Right atrium auricular region (tissue), 2 donors: ENCODE measurements around the gene MTAP. TPM values are rescaled to one million over a fixed set of nuclear protein-coding genes. Genes with fewer than 3 reads are reported as not detected.

Experiments
- DNase-seq: peaks from one replicate; pipeline ENCODE4 v3.0.0-alpha.2; 2019; ENCODE audit warnings: low spot score
- H3K27ac ChIP-seq, 2 donors: fragments of 200-600 bp; sonication (generic); 1 replicate in 1 of 2; 2 replicates in 1 of 2; pipeline ENCODE4 v1.5.1; 2016 to 2019
- H3K27me3 ChIP-seq, 2 donors: fragments of 200-600 bp; sonication (generic); one replicate each; pipeline versions ENCODE4 v1.5.1 to v1.6.0; 2017 to 2019
- H3K36me3 ChIP-seq: fragments of 200-600 bp; sonication (generic); one replicate; pipeline ENCODE4 v1.5.1; 2016
- H3K4me1 ChIP-seq, 2 donors: fragments of 200-600 bp; sonication (generic); one replicate each; pipeline versions ENCODE4 v1.5.1 to v1.6.0; 2017 to 2019
- H3K4me3 ChIP-seq, 2 donors: fragments of 200-600 bp; sonication (generic); 1 replicate in 1 of 2; 2 replicates in 1 of 2; pipeline ENCODE4 v1.5.1; 2017 to 2019; ENCODE audit warnings: mild to moderate bottlenecking in 1 of 2, moderate library complexity in 1 of 2
- H3K9me3 ChIP-seq, 2 donors: fragments of 200-600 bp; sonication (generic); one replicate each; pipeline ENCODE4 v1.5.1; 2019
- total RNA-seq, 2 donors: library from RNA; depleted of rRNA; stranded (reverse); fragments of >200 nt; gene quantifications; one replicate each; pipeline ENCODE4 v1.1.0, GENCODE V29; 2016
- TF ChIP-seq, protein P1 (sequence below), 2 donors: fragments of 200-600 bp; sonication (generic); IDR thresholded peaks; one replicate each; pipeline ENCODE4 v1.5.1; 2019; ENCODE audit warnings: antibody characterized with exemption in 2 of 2

MTAP gene
- total RNA-seq, 2 donors from 2014 or later, result 9.1 to 10.3 TPM

DNA sequence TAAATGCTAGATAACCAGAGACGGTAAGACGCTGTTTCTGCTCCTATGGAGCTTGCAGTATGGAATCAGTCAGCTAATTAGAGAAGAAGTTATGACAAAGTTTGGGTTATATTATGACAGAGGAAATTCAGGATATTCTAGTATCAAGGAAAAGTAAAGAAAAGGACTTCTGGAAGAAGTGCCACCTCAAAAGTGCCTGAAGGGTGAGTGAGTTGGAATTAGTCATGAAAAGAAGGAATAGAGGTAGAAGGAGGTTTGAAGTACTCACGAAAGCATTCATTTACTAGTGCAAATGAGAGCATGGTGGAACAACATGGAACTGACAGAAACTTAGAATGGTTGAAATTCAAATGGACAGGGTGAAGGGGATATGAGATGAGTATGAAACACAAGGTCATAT, 40.4 kb upstream of the MTAP start:
- TF ChIP-seq, protein P1, sequence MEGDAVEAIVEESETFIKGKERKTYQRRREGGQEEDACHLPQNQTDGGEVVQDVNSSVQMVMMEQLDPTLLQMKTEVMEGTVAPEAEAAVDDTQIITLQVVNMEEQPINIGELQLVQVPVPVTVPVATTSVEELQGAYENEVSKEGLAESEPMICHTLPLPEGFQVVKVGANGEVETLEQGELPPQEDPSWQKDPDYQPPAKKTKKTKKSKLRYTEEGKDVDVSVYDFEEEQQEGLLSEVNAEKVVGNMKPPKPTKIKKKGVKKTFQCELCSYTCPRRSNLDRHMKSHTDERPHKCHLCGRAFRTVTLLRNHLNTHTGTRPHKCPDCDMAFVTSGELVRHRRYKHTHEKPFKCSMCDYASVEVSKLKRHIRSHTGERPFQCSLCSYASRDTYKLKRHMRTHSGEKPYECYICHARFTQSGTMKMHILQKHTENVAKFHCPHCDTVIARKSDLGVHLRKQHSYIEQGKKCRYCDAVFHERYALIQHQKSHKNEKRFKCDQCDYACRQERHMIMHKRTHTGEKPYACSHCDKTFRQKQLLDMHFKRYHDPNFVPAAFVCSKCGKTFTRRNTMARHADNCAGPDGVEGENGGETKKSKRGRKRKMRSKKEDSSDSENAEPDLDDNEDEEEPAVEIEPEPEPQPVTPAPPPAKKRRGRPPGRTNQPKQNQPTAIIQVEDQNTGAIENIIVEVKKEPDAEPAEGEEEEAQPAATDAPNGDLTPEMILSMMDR (IDR thresholded peaks at IDR 0.05), result no peak
- no peaks in the 10 kb centered on the region for H3K27me3 ChIP-seq
- H3K4me1 ChIP-seq, result no peaks in the 10 kb centered on the region
- DNase-seq, result no peak
- no peak overlapping the region for H3K4me3 ChIP-seq
- H3K27ac ChIP-seq, result no peak overlapping the region
- H3K36me3 ChIP-seq, result no peaks in the 10 kb centered on the region
- no peaks in the 10 kb centered on the region for H3K9me3 ChIP-seq

DNA sequence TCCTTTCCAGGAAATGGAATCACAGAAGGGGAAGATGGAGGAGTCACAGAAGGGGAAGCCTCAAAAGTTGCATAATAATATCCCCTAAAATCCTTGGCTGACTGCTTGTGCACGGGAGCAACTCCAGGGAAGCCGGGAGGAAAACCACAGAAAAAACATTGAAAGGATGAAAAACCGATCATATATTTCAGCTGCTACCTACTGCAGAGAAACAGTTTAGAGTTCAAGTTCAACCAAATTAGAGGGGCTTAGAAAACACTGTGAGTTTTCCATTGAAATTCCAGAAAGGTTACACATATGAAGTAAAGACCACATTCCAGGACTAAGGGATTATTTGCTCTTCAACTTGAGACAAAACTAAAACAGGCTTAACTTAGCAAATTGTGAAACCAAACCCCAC, 37.6 kb upstream of the MTAP start:
- H3K9me3 ChIP-seq, result no peaks in the 10 kb centered on the region
- H3K4me3 ChIP-seq, result no peak overlapping the region
- no peaks in the 10 kb centered on the region for H3K27me3 ChIP-seq
- no peaks in the 10 kb centered on the region for H3K4me1 ChIP-seq
- H3K27ac ChIP-seq, result no peak overlapping the region
- no peak for DNase-seq
- TF ChIP-seq, protein P1 (IDR thresholded peaks at IDR 0.05), result no peak
- H3K36me3 ChIP-seq, result no peaks in the 10 kb centered on the region

- TF ChIP-seq, protein P1 (IDR thresholded peaks at IDR 0.05), result no peak
- H3K36me3 ChIP-seq, result no peaks in the 10 kb centered on the region
- no peaks in the 10 kb centered on the region for H3K4me1 ChIP-seq
- no peak overlapping the region for H3K27ac ChIP-seq
- H3K9me3 ChIP-seq, result no peaks in the 10 kb centered on the region
- no peaks in the 10 kb centered on the region for H3K27me3 ChIP-seq
- DNase-seq, result no peak
- no peak overlapping the region for H3K4me3 ChIP-seq
These were observed 36.3 kb upstream of the MTAP start for GRCh38 chr9:21766096-21766495.

- H3K4me3 ChIP-seq, result no peak overlapping the region
- H3K36me3 ChIP-seq, result no peaks in the 10 kb centered on the region
- TF ChIP-seq, protein P1 (IDR thresholded peaks at IDR 0.05), result no peak
- no peak overlapping the region for H3K27ac ChIP-seq
- no peaks in the 10 kb centered on the region for H3K27me3 ChIP-seq
- no peaks in the 10 kb centered on the region for H3K4me1 ChIP-seq
- H3K9me3 ChIP-seq, result no peaks in the 10 kb centered on the region
- no peak for DNase-seq
These were observed 31.4 kb upstream of the MTAP start for GRCh38 chr9:21770871-21771560.

DNA sequence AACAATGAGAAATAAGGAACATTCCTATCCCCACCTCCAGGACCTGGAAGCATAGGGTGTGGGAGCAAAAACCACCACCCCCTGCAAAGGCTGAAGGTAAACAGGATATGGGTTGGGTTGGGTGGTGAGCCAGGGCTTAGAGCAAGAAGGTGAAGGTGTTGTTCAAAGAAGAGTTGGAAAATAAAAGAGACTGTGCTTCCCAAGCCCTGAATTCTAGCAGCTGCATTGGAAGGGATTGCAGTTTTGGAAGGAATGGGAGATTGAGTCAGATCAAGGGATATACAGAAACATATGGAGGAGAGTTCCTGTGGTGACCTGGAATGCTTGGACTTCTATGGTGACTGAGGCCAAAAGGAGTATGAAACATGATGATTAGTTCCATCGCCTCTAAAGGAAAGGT, 24.7 kb upstream of the MTAP start:
- no peaks in the 10 kb centered on the region for H3K36me3 ChIP-seq
- H3K27me3 ChIP-seq, result no peaks in the 10 kb centered on the region
- no peaks in the 10 kb centered on the region for H3K9me3 ChIP-seq
- no peaks in the 10 kb centered on the region for H3K4me1 ChIP-seq
- no peak overlapping the region for H3K4me3 ChIP-seq
- TF ChIP-seq, protein P1 (IDR thresholded peaks at IDR 0.05), result no peak
- no peak overlapping the region for H3K27ac ChIP-seq
- no peak for DNase-seq

DNA sequence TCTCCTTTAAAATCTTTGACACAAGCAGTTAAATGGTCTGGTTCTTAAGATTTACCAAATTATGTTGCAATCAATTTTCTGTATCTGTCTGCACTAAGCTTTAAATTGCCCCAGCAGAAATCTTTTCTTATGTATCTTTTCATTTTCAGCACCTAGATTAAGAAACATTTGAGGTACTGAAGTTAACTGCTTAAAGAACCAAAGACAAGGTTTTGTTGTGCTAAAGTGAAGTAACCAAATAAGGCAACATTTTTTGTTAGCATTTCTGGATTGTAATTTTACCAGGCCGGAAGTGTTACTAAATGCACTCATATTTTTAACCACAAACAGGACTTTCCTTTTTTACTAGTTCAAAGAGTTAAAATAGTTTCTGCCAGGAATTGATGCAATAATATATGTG, 24.1 kb upstream of the MTAP start:
- H3K27me3 ChIP-seq, result no peaks in the 10 kb centered on the region
- H3K4me3 ChIP-seq, result no peak overlapping the region
- TF ChIP-seq, protein P1 (IDR thresholded peaks at IDR 0.05), result no peak
- no peaks in the 10 kb centered on the region for H3K9me3 ChIP-seq
- no peaks in the 10 kb centered on the region for H3K4me1 ChIP-seq
- H3K36me3 ChIP-seq, result no peaks in the 10 kb centered on the region
- H3K27ac ChIP-seq, result no peak overlapping the region
- DNase-seq, result no peak
